Astrocyte of the cerebellum (primary cell): ENCODE data around the gene FBLN5.

ENCODE experiments used
- DNase-seq: peaks from one replicate; pipeline ENCODE4 v3.0.0-alpha.2; 2011; ENCODE audit warnings: low read depth
- H3K4me3 ChIP-seq: 2 replicates; pipeline ENCODE4 v1.5.1; 2011; ENCODE audit warnings: mild to moderate bottlenecking, low read depth, low read length, moderate library complexity
- CTCF ChIP-seq: IDR thresholded peaks from 2 replicates; pipeline ENCODE4 v1.5.1; 2012; ENCODE audit warnings: low read length, low read depth, moderate library complexity, mild to moderate bottlenecking; ENCODE audit errors: missing control alignments
- in situ Hi-C: cut with HindIII; loops from 2 replicates; pipeline ENCODE4 v1.10.0; 2017; ENCODE audit warnings: low sequenced_read_pairs

The FBLN5 gene

GRCh38 chr14:91980157-91980556 lies 32.7 kb upstream of the FBLN5 start:
- peak; percentile 69 for DNase-seq
- H3K4me3 ChIP-seq, result no peak overlapping the region
- in situ Hi-C loops, result no loop called here
- no peak for TF ChIP-seq CTCF

GRCh38 chr14:91977884-91978283 lies 30.4 kb upstream of the FBLN5 start:
- H3K4me3 ChIP-seq, result no peak overlapping the region
- no peak for TF ChIP-seq CTCF
- in situ Hi-C loops, result no loop called here
- no peak for DNase-seq

GRCh38 chr14:91975763-91976162 lies 28.3 kb upstream of the FBLN5 start:
- no peak overlapping the region for H3K4me3 ChIP-seq
- DNase-seq, result no peak
- in situ Hi-C loops, result no loop called here
- TF ChIP-seq CTCF, result no peak

- no peak for DNase-seq
These were observed 23.8 kb upstream of the FBLN5 start for GRCh38 chr14:91971188-91971778.

GRCh38 chr14:91968280-91968679 lies 20.8 kb upstream of the FBLN5 start:
- TF ChIP-seq CTCF, result no peak
- in situ Hi-C loops, result no loop called here
- H3K4me3 ChIP-seq, result no peak overlapping the region
- no peak for DNase-seq

More at GRCh38 chr14:91971188-91971778, 23.8 kb upstream of the FBLN5 start:
- no peak for TF ChIP-seq CTCF
- no peak overlapping the region for H3K4me3 ChIP-seq
- in situ Hi-C loops, result no loop called here

GRCh38 chr14:91964724-91965123 lies 17.2 kb upstream of the FBLN5 start:
- no peak overlapping the region for H3K4me3 ChIP-seq
- DNase-seq, result no peak
- in situ Hi-C loops, result no loop called here
- no peak for TF ChIP-seq CTCF
